HEK293 (cell line): ENCODE measurements around the gene NLRP1.

Source experiments
- CTCF ChIA-PET: fragments of 350-600 bp; formaldehyde crosslinking; extraction: SDS; loops from one replicate; lab custom pipeline; 2021; ENCODE audit warnings: antibody characterized with exemption; lab: Yijun Ruan, JAX
- POLR2A ChIA-PET: fragments of 300-600 bp; formaldehyde crosslinking; extraction: SDS; loops from one replicate; lab custom pipeline; 2020; ENCODE audit warnings: antibody characterized with exemption, inconsistent platforms; lab: Yijun Ruan, JAX
- H3K27ac ChIP-seq: fragments of 200-500 bp; sonication (Bioruptor generic); 2 replicates; pipeline ENCODE4 v1.5.1; 2014; ENCODE audit warnings: low read depth, low read length, control low read depth, inconsistent platforms; ENCODE audit errors: extremely low read depth
- H3K36me3 ChIP-seq, 2 experiments: fragments of 200-500 bp in 1 of 2; sonication (Bioruptor generic) in 1 of 2; 1 replicate in 1 of 2; 2 replicates in 1 of 2; pipeline ENCODE4 v1.5.1; 2014 to 2017; ENCODE audit warnings: inconsistent platforms in 2 of 2, low read length in 2 of 2; ENCODE audit not compliant: control insufficient read depth in 2 of 2, insufficient read depth in 1 of 2
- H3K4me1 ChIP-seq: fragments of 200-500 bp; sonication (Bioruptor generic); 2 replicates; pipeline ENCODE4 v1.5.1; 2014; ENCODE audit warnings: mild to moderate bottlenecking, low read length, inconsistent platforms; ENCODE audit not compliant: control insufficient read depth, insufficient read depth
- H3K4me3 ChIP-seq: 2 replicates; pipeline ENCODE4 v1.5.1; 2011; ENCODE audit warnings: low read depth, mild to moderate bottlenecking, control low read depth, low read length, moderate library complexity
- H3K9me3 ChIP-seq: fragments of 200-500 bp; sonication (Bioruptor generic); 2 replicates; pipeline ENCODE4 v1.5.1; 2014; ENCODE audit warnings: low read depth, low read length, inconsistent platforms; ENCODE audit not compliant: control insufficient read depth, insufficient read depth
- EGR2 ChIP-seq: fragments of 450-650 bp; formaldehyde crosslinking; IDR thresholded peaks from 2 replicates; pipeline ENCODE4 v1.5.1; 2016; ENCODE audit warnings: low read depth, missing biosample characterization, missing genetic modification characterization
- GLI4 ChIP-seq: fragments of 450-650 bp; formaldehyde crosslinking; IDR thresholded peaks from 2 replicates; pipeline ENCODE4 v1.5.1; 2016; ENCODE audit warnings: missing biosample characterization, missing genetic modification characterization
- GLIS2 ChIP-seq: fragments of 450-650 bp; formaldehyde crosslinking; IDR thresholded peaks from 2 replicates; pipeline ENCODE4 v1.5.1; 2016; ENCODE audit warnings: missing biosample characterization, missing genetic modification characterization
- KLF16 ChIP-seq: fragments of 450-650 bp; formaldehyde crosslinking; IDR thresholded peaks from 2 replicates; pipeline ENCODE4 v1.5.1; 2017; ENCODE audit warnings: missing biosample characterization, missing genetic modification characterization
- KLF8 ChIP-seq: fragments of 450-650 bp; formaldehyde crosslinking; IDR thresholded peaks from 2 replicates; pipeline ENCODE4 v1.5.1; 2016; ENCODE audit warnings: missing biosample characterization, missing genetic modification characterization
- SCRT2 ChIP-seq: fragments of 450-650 bp; formaldehyde crosslinking; IDR thresholded peaks from 2 replicates; pipeline ENCODE4 v1.5.1; 2016; ENCODE audit warnings: missing biosample characterization, missing genetic modification characterization
- SP3 ChIP-seq: fragments of 450-650 bp; formaldehyde crosslinking; IDR thresholded peaks from 2 replicates; pipeline ENCODE4 v1.5.1; 2016; ENCODE audit warnings: missing biosample characterization, missing genetic modification characterization
- TRIM28 ChIP-seq: IDR thresholded peaks from 2 replicates; pipeline ENCODE4 v1.6.1; 2011; ENCODE audit warnings: low read length, control low read depth, borderline replicate concordance
- ZBTB1 ChIP-seq: fragments of 450-650 bp; formaldehyde crosslinking; IDR thresholded peaks from 2 replicates; pipeline ENCODE4 v1.5.1; 2016; ENCODE audit warnings: missing biosample characterization, missing genetic modification characterization
- ZBTB17 ChIP-seq: fragments of 450-650 bp; formaldehyde crosslinking; IDR thresholded peaks from 2 replicates; pipeline ENCODE4 v1.5.1; 2016; ENCODE audit warnings: missing biosample characterization, missing genetic modification characterization
- ZFP3 ChIP-seq: fragments of 450-650 bp; formaldehyde crosslinking; IDR thresholded peaks from 2 replicates; pipeline ENCODE4 v1.5.1; 2016; ENCODE audit warnings: low read depth, missing biosample characterization, missing genetic modification characterization
- ZNF114 ChIP-seq: fragments of 450-650 bp; formaldehyde crosslinking; IDR thresholded peaks from 2 replicates; pipeline ENCODE4 v1.5.0; 2017; ENCODE audit warnings: missing biosample characterization, missing genetic modification characterization
- ZNF366 ChIP-seq: fragments of 450-650 bp; formaldehyde crosslinking; conservative IDR thresholded peaks from 2 replicates; pipeline ENCODE4 v1.5.1; 2016; ENCODE audit warnings: missing biosample characterization, missing genetic modification characterization
- ZNF391 ChIP-seq: fragments of 450-650 bp; formaldehyde crosslinking; IDR thresholded peaks from 2 replicates; pipeline ENCODE4 v1.5.1; 2016; ENCODE audit warnings: low read depth, missing biosample characterization, missing genetic modification characterization, borderline replicate concordance
- ZNF501 ChIP-seq: fragments of 450-650 bp; formaldehyde crosslinking; IDR thresholded peaks from 2 replicates; pipeline ENCODE4 v1.5.1; 2016; ENCODE audit warnings: missing biosample characterization, missing genetic modification characterization
- ZNF510 ChIP-seq: fragments of 450-650 bp; formaldehyde crosslinking; IDR thresholded peaks from 2 replicates; pipeline ENCODE4 v1.5.1; 2018; ENCODE audit warnings: mild to moderate bottlenecking, missing genetic modification characterization, missing biosample characterization; ENCODE audit not compliant: insufficient replicate concordance
- ZNF610 ChIP-seq: fragments of 450-650 bp; formaldehyde crosslinking; IDR thresholded peaks from 2 replicates; pipeline ENCODE4 v1.5.1; 2016; ENCODE audit warnings: missing biosample characterization, missing genetic modification characterization, borderline replicate concordance
- ZNF76 ChIP-seq: fragments of 450-650 bp; formaldehyde crosslinking; IDR thresholded peaks from 2 replicates; pipeline ENCODE4; 2016; ENCODE audit warnings: low read depth, missing biosample characterization, missing genetic modification characterization, borderline replicate concordance
- ZSCAN16 ChIP-seq: fragments of 450-650 bp; formaldehyde crosslinking; IDR thresholded peaks from 2 replicates; pipeline ENCODE4 v1.5.1; 2016; ENCODE audit warnings: missing biosample characterization, missing genetic modification characterization
- TF ChIP-seq, protein P1 (sequence below): fragments of 450-650 bp; formaldehyde crosslinking; IDR thresholded peaks from 2 replicates; pipeline ENCODE4 v1.5.1; 2017; ENCODE audit warnings: missing biosample characterization, missing genetic modification characterization
- TF ChIP-seq, protein P2 (sequence below): fragments of 450-650 bp; formaldehyde crosslinking; IDR thresholded peaks from 2 replicates; pipeline ENCODE4 v1.5.1; 2016; ENCODE audit warnings: missing biosample characterization, missing genetic modification characterization
- TF ChIP-seq, protein P3 (sequence below): fragments of 450-650 bp; formaldehyde crosslinking; IDR thresholded peaks from 2 replicates; pipeline ENCODE4 v1.5.1; 2017; ENCODE audit warnings: missing biosample characterization, mild to moderate bottlenecking, missing genetic modification characterization, moderate library complexity

NLRP1 gene

DNA sequence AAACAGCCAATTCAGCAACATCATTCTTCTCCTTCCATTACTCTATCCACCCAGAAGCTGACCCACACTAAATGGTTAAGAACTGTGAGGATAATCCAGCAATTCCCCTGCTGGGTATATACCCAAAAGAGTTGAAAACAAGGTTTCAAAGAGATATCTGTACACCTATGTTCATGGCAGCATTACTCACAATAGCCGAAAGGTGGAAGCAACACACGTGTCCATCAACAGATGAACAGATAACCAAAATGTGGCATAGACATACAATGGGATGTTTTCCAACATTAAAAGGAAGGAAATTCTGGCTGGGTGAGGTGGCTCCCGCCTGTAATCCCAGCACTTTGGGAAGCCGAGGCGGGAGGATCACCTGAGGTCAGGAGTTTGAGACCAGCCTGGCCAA, 78.0 kb downstream of the NLRP1 start (continued):
- TF ChIP-seq, protein P1, sequence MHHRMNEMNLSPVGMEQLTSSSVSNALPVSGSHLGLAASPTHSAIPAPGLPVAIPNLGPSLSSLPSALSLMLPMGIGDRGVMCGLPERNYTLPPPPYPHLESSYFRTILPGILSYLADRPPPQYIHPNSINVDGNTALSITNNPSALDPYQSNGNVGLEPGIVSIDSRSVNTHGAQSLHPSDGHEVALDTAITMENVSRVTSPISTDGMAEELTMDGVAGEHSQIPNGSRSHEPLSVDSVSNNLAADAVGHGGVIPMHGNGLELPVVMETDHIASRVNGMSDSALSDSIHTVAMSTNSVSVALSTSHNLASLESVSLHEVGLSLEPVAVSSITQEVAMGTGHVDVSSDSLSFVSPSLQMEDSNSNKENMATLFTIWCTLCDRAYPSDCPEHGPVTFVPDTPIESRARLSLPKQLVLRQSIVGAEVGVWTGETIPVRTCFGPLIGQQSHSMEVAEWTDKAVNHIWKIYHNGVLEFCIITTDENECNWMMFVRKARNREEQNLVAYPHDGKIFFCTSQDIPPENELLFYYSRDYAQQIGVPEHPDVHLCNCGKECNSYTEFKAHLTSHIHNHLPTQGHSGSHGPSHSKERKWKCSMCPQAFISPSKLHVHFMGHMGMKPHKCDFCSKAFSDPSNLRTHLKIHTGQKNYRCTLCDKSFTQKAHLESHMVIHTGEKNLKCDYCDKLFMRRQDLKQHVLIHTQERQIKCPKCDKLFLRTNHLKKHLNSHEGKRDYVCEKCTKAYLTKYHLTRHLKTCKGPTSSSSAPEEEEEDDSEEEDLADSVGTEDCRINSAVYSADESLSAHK (tag by site-specific recombination) = no peak
- no peak for TF ChIP-seq ZNF501 (tag by site-specific recombination)

DNA sequence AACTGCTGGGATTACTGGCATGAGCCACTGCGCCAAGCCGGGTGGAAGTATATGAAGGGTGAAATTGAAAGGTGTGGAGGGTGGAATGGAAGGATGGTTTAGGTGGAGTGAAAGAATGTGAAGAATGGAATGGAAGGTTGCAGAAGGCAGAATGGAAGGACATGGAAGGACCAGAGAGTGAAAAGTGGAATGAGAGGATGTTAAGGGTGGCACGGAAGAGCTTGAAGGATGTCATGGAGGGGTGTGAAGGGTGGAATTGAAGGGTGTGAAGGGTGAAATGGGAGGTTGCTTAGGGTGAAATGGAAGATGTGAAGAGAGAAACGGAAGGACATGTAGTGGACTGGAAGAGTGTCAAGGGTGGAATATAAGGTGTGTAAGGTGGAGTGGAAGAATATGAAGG, 81.8 kb downstream of the NLRP1 start:
- no peak overlapping the region for H3K27ac ChIP-seq
- H3K9me3 ChIP-seq = no peaks in the 10 kb centered on the region
- POLR2A ChIA-PET = interaction anchor here (8.3 kb wide), 1 partner anchor 15 kb away, joined by 73 read pairs; the partner anchor contains the start of genes DERL2 and MIS12
- CTCF ChIA-PET = no interaction called here
- TF ChIP-seq ZNF366 (tag by site-specific recombination) (peak; percentile 64), ZFP3 (no peak)
- TF ChIP-seq, all 188 proteins: peak for 1
- Histone ChIP-seq H3K4me3 (no peak overlapping the region), H3K36me3 (no peaks in the 10 kb centered on the region; a peak in 1 of 3 replicates), H3K4me1 (peaks cover 3% of the 10 kb centered on the region; the same call in 1 of the 2 replicates)

- peaks cover 3% of the 10 kb centered on the region; the same call in 1 of the 2 replicates for H3K4me1 ChIP-seq
- ChIA-PET CTCF (interaction anchor here (0.6 kb wide), 1 partner anchor 48 kb away, joined by 3 read pairs; no protein-coding TSS in a partner anchor), POLR2A (interaction anchor here (0.8 to 8.3 kb wide), 3 partner anchors 14 to 58 kb away, joined by 3 to 73 read pairs (median 3); partner anchors contain the start of genes DERL2 and MIS12)
- H3K9me3 ChIP-seq = no peaks in the 10 kb centered on the region
- no peak overlapping the region for H3K27ac ChIP-seq
- H3K4me3 ChIP-seq = no peak overlapping the region
- H3K36me3 ChIP-seq = no peaks in the 10 kb centered on the region; a peak in 1 of 3 replicates
- TF ChIP-seq GLI4 (tag by site-specific recombination) (no peak), ZNF610 (no peak), EGR2 (tag by site-specific recombination) (no peak), ZNF391 (tag by site-specific recombination) (no peak), ZNF510 (tag by site-specific recombination) (no peak)
- TF ChIP-seq, protein P2, sequence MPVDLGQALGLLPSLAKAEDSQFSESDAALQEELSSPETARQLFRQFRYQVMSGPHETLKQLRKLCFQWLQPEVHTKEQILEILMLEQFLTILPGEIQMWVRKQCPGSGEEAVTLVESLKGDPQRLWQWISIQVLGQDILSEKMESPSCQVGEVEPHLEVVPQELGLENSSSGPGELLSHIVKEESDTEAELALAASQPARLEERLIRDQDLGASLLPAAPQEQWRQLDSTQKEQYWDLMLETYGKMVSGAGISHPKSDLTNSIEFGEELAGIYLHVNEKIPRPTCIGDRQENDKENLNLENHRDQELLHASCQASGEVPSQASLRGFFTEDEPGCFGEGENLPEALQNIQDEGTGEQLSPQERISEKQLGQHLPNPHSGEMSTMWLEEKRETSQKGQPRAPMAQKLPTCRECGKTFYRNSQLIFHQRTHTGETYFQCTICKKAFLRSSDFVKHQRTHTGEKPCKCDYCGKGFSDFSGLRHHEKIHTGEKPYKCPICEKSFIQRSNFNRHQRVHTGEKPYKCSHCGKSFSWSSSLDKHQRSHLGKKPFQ (tag by site-specific recombination) = no peak
Observed at GRCh38 chr17:5501685-5502084, 82.6 kb downstream of the NLRP1 start.

DNA sequence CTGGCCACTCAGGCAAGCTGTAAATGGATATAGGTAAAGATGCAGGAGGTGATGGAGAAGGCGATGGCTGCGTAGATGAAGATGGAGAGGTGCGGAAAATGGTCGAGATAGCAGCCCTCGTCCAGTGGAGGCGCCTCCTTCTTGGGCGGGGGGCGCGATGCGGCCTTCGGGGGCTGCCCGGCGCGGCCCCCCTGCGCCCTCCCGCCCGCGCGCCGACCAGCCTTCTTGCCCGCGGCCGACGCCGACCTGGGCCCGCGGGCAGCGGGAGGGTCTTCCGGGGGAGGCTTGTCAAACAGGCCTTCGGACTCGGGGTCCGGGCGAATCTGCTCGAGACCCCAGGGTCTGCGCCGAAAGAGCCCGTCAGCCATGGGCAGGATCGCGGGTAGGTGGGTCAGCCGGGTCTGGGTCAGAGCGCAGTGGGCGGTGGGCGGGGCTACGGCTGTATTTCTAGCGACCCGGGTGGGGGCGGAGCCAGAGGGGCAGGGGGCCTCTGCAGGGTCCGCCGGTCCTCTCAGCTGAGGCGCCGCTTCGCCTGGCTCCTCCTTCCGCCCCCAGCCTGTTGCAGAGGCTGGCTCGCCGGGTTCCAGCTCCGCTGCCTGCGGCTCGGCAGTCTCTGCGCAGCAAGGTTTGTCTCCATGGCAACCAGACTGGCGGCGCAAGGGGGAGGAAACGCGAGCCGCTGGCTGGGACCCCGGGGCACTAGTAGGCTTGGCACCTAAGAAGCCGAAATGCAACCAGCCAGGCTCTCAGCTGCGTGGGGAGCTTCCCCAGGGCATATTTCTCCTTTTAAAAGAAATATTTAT, 83.5 kb downstream of the NLRP1 start:
- Histone ChIP-seq H3K36me3 (no peaks in the 10 kb centered on the region; a peak in 1 of 3 replicates), H3K4me3 (peak overlapping the region; percentile 60), H3K4me1 (peaks cover 3% of the 10 kb centered on the region; the same call in 1 of the 2 replicates), H3K9me3 (no peaks in the 10 kb centered on the region), H3K27ac (no peak overlapping the region; the same call in 1 of the 2 replicates)
- POLR2A ChIA-PET = interaction anchor here (0.6 to 8.3 kb wide), 12 partner anchors 9 to 309 kb away, joined by 3 to 73 read pairs (median 4); partner anchors contain the start of genes DERL2, DHX33, MIS12 and ZNF594
- CTCF ChIA-PET = interaction anchor here (0.6 to 1.6 kb wide), 5 partner anchors 15 to 714 kb away, joined by 3 to 7 read pairs (median 3); no protein-coding TSS in a partner anchor
- TF ChIP-seq KLF8 (tag by site-specific recombination) (no peak; the same call in 1 of the 2 replicates), GLIS2 (peak; percentile 94), ZNF114 (tag by site-specific recombination) (no peak), ZSCAN16 (peak; percentile 82), KLF16 (tag by site-specific recombination) (peak; percentile 88), ZBTB1 (no peak), ZBTB17 (tag by site-specific recombination) (peak; percentile 97), TRIM28 (no peak), ZNF76 (tag by site-specific recombination) (0 out of 2 replicates have a peak, but pooled peaks have one; percentile 52), SP3 (tag by site-specific recombination) (peak; percentile 96), SCRT2 (tag by site-specific recombination) (peak; percentile 100)
- TF ChIP-seq, protein P3, sequence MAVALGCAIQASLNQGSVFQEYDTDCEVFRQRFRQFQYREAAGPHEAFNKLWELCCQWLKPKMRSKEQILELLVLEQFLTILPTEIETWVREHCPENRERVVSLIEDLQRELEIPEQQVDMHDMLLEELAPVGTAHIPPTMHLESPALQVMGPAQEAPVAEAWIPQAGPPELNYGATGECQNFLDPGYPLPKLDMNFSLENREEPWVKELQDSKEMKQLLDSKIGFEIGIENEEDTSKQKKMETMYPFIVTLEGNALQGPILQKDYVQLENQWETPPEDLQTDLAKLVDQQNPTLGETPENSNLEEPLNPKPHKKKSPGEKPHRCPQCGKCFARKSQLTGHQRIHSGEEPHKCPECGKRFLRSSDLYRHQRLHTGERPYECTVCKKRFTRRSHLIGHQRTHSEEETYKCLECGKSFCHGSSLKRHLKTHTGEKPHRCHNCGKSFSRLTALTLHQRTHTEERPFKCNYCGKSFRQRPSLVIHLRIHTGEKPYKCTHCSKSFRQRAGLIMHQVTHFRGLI (tag by site-specific recombination) = peak; percentile 41; the same call in 1 of the 2 replicates
